Hair follicle dermal papilla cell (primary cell): ENCODE data around the gene SPACA1. TPM values are rescaled to one million over a fixed set of nuclear protein-coding genes. Genes with fewer than 3 reads are reported as not detected.

ENCODE experiments used
- total RNA-seq: library from RNA; depleted of rRNA; stranded (reverse); fragments of >200 nt; gene quantifications from 2 replicates; pipeline ENCODE4 v1.2.3, GENCODE V29; 2012

The SPACA1 gene
- not detected in 2 replicates for total RNA-seq

DNA sequence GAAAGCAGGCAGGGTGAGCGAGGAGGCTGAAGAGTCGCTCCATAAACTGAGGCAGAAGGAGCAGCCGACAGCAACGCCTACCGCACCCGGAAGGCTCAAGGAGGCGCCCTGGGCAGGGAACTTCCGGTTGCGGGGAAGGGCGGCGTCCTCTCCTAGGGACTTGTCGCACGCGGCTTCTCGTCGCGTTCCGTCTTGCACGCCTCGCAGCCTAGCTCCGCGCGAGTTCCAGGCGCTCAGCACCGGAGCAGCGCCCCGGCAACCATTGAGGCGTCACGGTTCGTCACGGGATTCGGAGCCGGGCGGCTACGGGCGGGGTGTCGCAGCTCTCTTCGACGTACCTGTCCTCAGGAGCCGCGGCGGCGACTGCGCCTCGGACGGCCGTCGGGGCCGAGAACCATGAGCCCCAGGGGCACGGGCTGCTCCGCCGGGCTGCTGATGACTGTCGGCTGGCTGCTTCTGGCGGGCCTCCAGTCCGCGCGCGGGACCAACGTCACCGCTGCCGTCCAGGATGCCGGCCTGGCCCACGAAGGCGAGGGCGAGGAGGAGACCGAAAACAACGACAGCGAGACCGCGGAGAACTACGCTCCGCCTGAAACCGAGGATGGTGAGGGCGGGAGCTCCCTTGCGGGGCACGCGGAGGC lies at the start of gene SPACA1:
TSS of gene SPACA1 (plus strand) at position 332 of the 641 bp plus-strand sequence. CDS start at position 397, 65 bp downstream.

Other genes with a start within 250 kb of the SPACA1 start
- not detected in 2 replicates for gene CNR1, start 118.5 kb downstream of the SPACA1 start, total RNA-seq